Gastrocnemius medialis (tissue), 4 donors: ENCODE measurements around the gene TNFRSF1B. TPM values are rescaled to one million over a fixed set of nuclear protein-coding genes. Genes with fewer than 3 reads are reported as not detected.

Experiments used
- ATAC-seq, 2 donors: fragments of 150-250 bp; one replicate each; pipeline ENCODE4 v1.9.1; 2016
- DNase-seq, 2 donors: peaks; one replicate each; pipeline ENCODE4 v3.0.0-alpha.2; 2019
- H3K27ac ChIP-seq, 4 donors: fragments of 200-600 bp; sonication (generic); 1 replicate in 1 of 4; 2 replicates in 3 of 4; pipeline ENCODE4 v1.5.1; 2016 to 2018; ENCODE audit warnings: mild to moderate bottlenecking in 2 of 4, moderate library complexity in 1 of 4
- H3K27me3 ChIP-seq, 3 donors: fragments of 200-600 bp; sonication (generic) in 2 of 3; 1 replicate in 1 of 3; 2 replicates in 2 of 3; pipeline versions ENCODE4 v1.5.1 to v1.6.0; 2016 to 2019; ENCODE audit warnings: mild to moderate bottlenecking in 1 of 3, moderate library complexity in 1 of 3
- H3K36me3 ChIP-seq, 2 donors: fragments of 200-600 bp; sonication (generic) in 1 of 2; one replicate each; pipeline ENCODE4 v1.5.1; 2017 to 2018
- H3K4me1 ChIP-seq, 2 donors: fragments of 200-600 bp; sonication (generic) in 1 of 2; one replicate each; pipeline ENCODE4 v1.5.1; 2016 to 2017; ENCODE audit warnings: mild to moderate bottlenecking in 2 of 2
- H3K4me3 ChIP-seq, 4 donors: fragments of 200-600 bp; sonication (generic) in 3 of 4; 1 replicate in 1 of 4; 2 replicates in 3 of 4; pipeline ENCODE4 v1.5.1; 2016 to 2019; ENCODE audit warnings: mild to moderate bottlenecking in 2 of 4
- H3K9me3 ChIP-seq, 3 donors: fragments of 200-600 bp; sonication (generic) in 2 of 3; 1 replicate in 1 of 3; 2 replicates in 2 of 3; pipeline ENCODE4 v1.5.1; 2016 to 2019
- CTCF ChIP-seq, 5 experiments: fragments of 450-650 bp in 3 of 5; fragments of 200-600 bp in 2 of 5; sonication (generic) in 2 of 5; IDR thresholded peaks in 4 of 5; conservative IDR thresholded peaks in 1 of 5; 1 replicate in 4 of 5; 2 replicates in 1 of 5; pipeline ENCODE4 v1.5.1; 2016 to 2019; ENCODE audit warnings: antibody characterized with exemption in 5 of 5, mild to moderate bottlenecking in 3 of 5, moderate library complexity in 3 of 5
- POLR2A ChIP-seq, 2 donors: fragments of 450-650 bp; IDR thresholded peaks; one replicate each; pipeline ENCODE4 v1.6.1; 2017; ENCODE audit warnings: antibody characterized with exemption in 2 of 2, mild to moderate bottlenecking in 2 of 2, moderate library complexity in 2 of 2
- in situ Hi-C, 4 donors: fragments of 200-750 bp; cut with MboI; loops; one replicate each; pipeline versions ENCODE4 v1.15.0 to v1.8.0; 2017; ENCODE audit warnings: low sequenced_read_pairs in 4 of 4
- intact Hi-C: fragments of 100-400 bp; cut with DNase I; formaldehyde crosslinking; loops from one replicate; pipeline ENCODE4 v1.15.1; 2023; ENCODE audit warnings: low total_unique reads
- total RNA-seq, 4 donors: library from RNA; depleted of rRNA; stranded (reverse); fragments of >200 nt; gene quantifications; one replicate each; pipeline versions ENCODE4 v1.1.0 to v1.2.3, GENCODE V29; 2016

Gene TNFRSF1B
- total RNA-seq, 4 donors from 2014 or later, result 14.0 to 29.5 (median 18.8) TPM

- DNase-seq (peak in 1 of 2 donors; percentile 60), ATAC-seq (no peak)
- intact Hi-C loops (no loop called here), in situ Hi-C loops (no loop called here)
- Histone ChIP-seq H3K27me3 (no peaks in the 10 kb centered on the region), H3K27ac (peak overlapping the region; percentile 76 to 88 (median 86)), H3K36me3 (no peaks in the 10 kb centered on the region), H3K4me1 (peaks cover 22 to 59% of the 10 kb centered on the region in 2 donors), H3K9me3 (no peaks in the 10 kb centered on the region), H3K4me3 (no peak overlapping the region)
- TF ChIP-seq CTCF (IDR thresholded peaks at IDR 0.05 in 4 of 5, conservative IDR thresholded peaks at IDR 0.05 in 1 of 5), result no peak
- TF ChIP-seq POLR2A (IDR thresholded peaks at IDR 0.05), result no peak
Measured at GRCh38 chr1:12177999-12178441, 11.2 kb downstream of the TNFRSF1B start.

GRCh38 chr1:12178511-12178910 lies 11.7 kb downstream of the TNFRSF1B start:
- DNase-seq (no peak), ATAC-seq (no peak)
- peak overlapping the region; percentile 76 to 88 (median 86) for H3K27ac ChIP-seq
- no peaks in the 10 kb centered on the region for H3K9me3 ChIP-seq
- H3K27me3 ChIP-seq, result no peaks in the 10 kb centered on the region
- TF ChIP-seq CTCF (IDR thresholded peaks at IDR 0.05 in 4 of 5, conservative IDR thresholded peaks at IDR 0.05 in 1 of 5), result no peak
- H3K36me3 ChIP-seq, result no peaks in the 10 kb centered on the region
- H3K4me3 ChIP-seq, result no peak overlapping the region
- peaks cover 17 to 57% of the 10 kb centered on the region in 2 donors for H3K4me1 ChIP-seq
- intact Hi-C loops (no loop called here), in situ Hi-C loops (no loop called here)

GRCh38 chr1:12179111-12179519 lies 12.3 kb downstream of the TNFRSF1B start:
- in situ Hi-C loops, result no loop called here
- H3K4me1 ChIP-seq, result peaks cover 16 to 55% of the 10 kb centered on the region in 2 donors
- H3K36me3 ChIP-seq, result no peaks in the 10 kb centered on the region
- no peaks in the 10 kb centered on the region for H3K9me3 ChIP-seq
- peak overlapping the region; percentile 76 to 88 (median 86) for H3K27ac ChIP-seq
- no peak overlapping the region for H3K4me3 ChIP-seq
- no peak for TF ChIP-seq POLR2A (IDR thresholded peaks at IDR 0.05)
- ATAC-seq (no peak), DNase-seq (no peak)
- H3K27me3 ChIP-seq, result no peaks in the 10 kb centered on the region
- intact Hi-C loops, result no loop called here

GRCh38 chr1:12179676-12180075 lies 12.9 kb downstream of the TNFRSF1B start:
- no peak for ATAC-seq
- TF ChIP-seq POLR2A (IDR thresholded peaks at IDR 0.05), result no peak
- no peak for TF ChIP-seq CTCF (IDR thresholded peaks at IDR 0.05 in 4 of 5, conservative IDR thresholded peaks at IDR 0.05 in 1 of 5)
- DNase-seq, result no peak
- in situ Hi-C loops (no loop called here), intact Hi-C loops (loop anchor here (2.0 kb wide), 1 partner anchor 13 kb away; the partner anchor contains the start of gene TNFRSF1B)
- no peaks in the 10 kb centered on the region for H3K27me3 ChIP-seq
- H3K36me3 ChIP-seq, result no peaks in the 10 kb centered on the region
- no peak overlapping the region for H3K4me3 ChIP-seq
- H3K27ac ChIP-seq, result peak overlapping the region; percentile 76 to 88 (median 86)
- no peaks in the 10 kb centered on the region for H3K9me3 ChIP-seq
- H3K4me1 ChIP-seq, result peaks cover 19 to 52% of the 10 kb centered on the region in 2 donors

GRCh38 chr1:12180315-12180714 lies 13.5 kb downstream of the TNFRSF1B start:
- TF ChIP-seq POLR2A (IDR thresholded peaks at IDR 0.05) (peak in 1 of 2 donors; percentile 15), CTCF (IDR thresholded peaks at IDR 0.05 in 4 of 5, conservative IDR thresholded peaks at IDR 0.05 in 1 of 5) (no peak)
- Histone ChIP-seq H3K27me3 (peaks cover 0 to 2% (median 0%) of the 10 kb centered on the region in 3 donors), H3K27ac (peak overlapping the region; percentile 76 to 88 (median 86)), H3K9me3 (no peaks in the 10 kb centered on the region), H3K4me3 (no peak overlapping the region), H3K4me1 (peaks cover 26 to 52% of the 10 kb centered on the region in 2 donors), H3K36me3 (no peaks in the 10 kb centered on the region)
- intact Hi-C loops, result loop anchor here (2.0 kb wide), 1 partner anchor 14 kb away; the partner anchor contains the start of gene TNFRSF1B
- peak; percentile 83 to 88 for ATAC-seq
- DNase-seq, result peak; percentile 77 to 95
- in situ Hi-C loops, result no loop called here
